ENCODE measurements around the gene RNF14.

The RNF14 gene

GRCh38 chr5:141934099-141934844 lies 34.6 kb upstream of the RNF14 start:
- no peaks in the 10 kb centered on the region for H3K4me1 ChIP-seq (ENCODE audit: insufficient read depth, low read length)
- H3K9me3 ChIP-seq (ENCODE audit: insufficient read depth, low read depth, low read length), result no peaks in the 10 kb centered on the region
- peaks cover 94% of the 10 kb centered on the region for H3K36me3 ChIP-seq (ENCODE audit: insufficient read depth, low read depth, low read length)
- no peaks in the 10 kb centered on the region for H3K27me3 ChIP-seq (ENCODE audit: insufficient read depth, low read length)
- no peak overlapping the region for H3K9ac ChIP-seq (ENCODE audit: low read depth, low read length)
- no peak overlapping the region for H3K27ac ChIP-seq (ENCODE audit: low read length)
- no peak overlapping the region for H3K4me3 ChIP-seq (ENCODE audit: low read length)

- no peaks in the 10 kb centered on the region for H3K27me3 ChIP-seq (ENCODE audit: insufficient read depth, low read length)
- no peaks in the 10 kb centered on the region for H3K9me3 ChIP-seq (ENCODE audit: insufficient read depth, low read depth, low read length)
- no peaks in the 10 kb centered on the region for H3K4me1 ChIP-seq (ENCODE audit: insufficient read depth, low read length)
- no peak overlapping the region for H3K4me3 ChIP-seq (ENCODE audit: low read length)
- no peak overlapping the region for H3K27ac ChIP-seq (ENCODE audit: low read length)
- H3K36me3 ChIP-seq (ENCODE audit: insufficient read depth, low read depth, low read length), result peaks cover 91% of the 10 kb centered on the region
- H3K9ac ChIP-seq (ENCODE audit: low read depth, low read length), result no peak overlapping the region
Observed at GRCh38 chr5:141935538-141935937, 33.4 kb upstream of the RNF14 start.

DNA sequence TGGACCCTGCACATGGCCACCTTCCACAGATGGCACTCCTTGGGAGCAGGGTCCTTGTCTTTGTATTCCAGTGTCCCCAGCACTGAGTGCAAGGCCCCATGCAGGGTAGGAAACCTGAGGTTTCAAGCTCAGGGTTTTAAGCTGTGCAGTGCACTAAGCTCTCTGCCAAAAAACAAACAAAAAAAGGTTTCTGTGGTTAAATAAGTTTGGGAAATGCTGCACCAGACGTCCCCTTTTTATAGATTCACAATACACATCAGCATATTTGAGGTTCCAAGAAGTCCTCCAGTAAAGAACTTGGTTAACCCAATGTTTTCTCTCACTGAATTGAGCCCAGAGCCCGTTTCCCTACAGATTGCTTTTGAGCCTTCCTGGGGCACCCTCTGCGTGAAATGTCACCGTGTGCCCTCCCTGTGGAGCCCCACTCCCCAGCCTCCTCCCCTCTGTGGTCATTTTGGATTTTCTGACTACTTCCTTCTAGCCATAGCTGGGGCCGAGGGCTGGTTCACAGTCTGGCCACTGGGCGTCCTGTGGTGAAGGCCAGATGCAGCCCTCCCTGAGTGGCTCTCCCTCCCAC lies 28.1 kb upstream of the RNF14 start:
- no peak overlapping the region for H3K27ac ChIP-seq (ENCODE audit: low read length)
- H3K4me1 ChIP-seq (ENCODE audit: insufficient read depth, low read length), result no peaks in the 10 kb centered on the region
- H3K9ac ChIP-seq (ENCODE audit: low read depth, low read length), result no peak overlapping the region
- H3K27me3 ChIP-seq (ENCODE audit: insufficient read depth, low read length), result no peaks in the 10 kb centered on the region
- no peak overlapping the region for H3K4me3 ChIP-seq (ENCODE audit: low read length)
- peaks cover 41% of the 10 kb centered on the region for H3K36me3 ChIP-seq (ENCODE audit: insufficient read depth, low read depth, low read length)
- no peaks in the 10 kb centered on the region for H3K9me3 ChIP-seq (ENCODE audit: insufficient read depth, low read depth, low read length)

GRCh38 chr5:141941307-141941706 lies 27.6 kb upstream of the RNF14 start:
- Histone ChIP-seq H3K27ac (ENCODE audit: low read length) (no peak overlapping the region), H3K9me3 (ENCODE audit: insufficient read depth, low read depth, low read length) (no peaks in the 10 kb centered on the region), H3K9ac (ENCODE audit: low read depth, low read length) (no peak overlapping the region), H3K4me1 (ENCODE audit: insufficient read depth, low read length) (no peaks in the 10 kb centered on the region), H3K4me3 (ENCODE audit: low read length) (no peak overlapping the region), H3K27me3 (ENCODE audit: insufficient read depth, low read length) (no peaks in the 10 kb centered on the region), H3K36me3 (ENCODE audit: insufficient read depth, low read depth, low read length) (peaks cover 36% of the 10 kb centered on the region)

- no peaks in the 10 kb centered on the region for H3K4me1 ChIP-seq (ENCODE audit: insufficient read depth, low read length)
- no peak overlapping the region for H3K4me3 ChIP-seq (ENCODE audit: low read length)
- H3K36me3 ChIP-seq (ENCODE audit: insufficient read depth, low read depth, low read length), result peaks cover 31% of the 10 kb centered on the region
- H3K9ac ChIP-seq (ENCODE audit: low read depth, low read length), result no peak overlapping the region
- H3K27ac ChIP-seq (ENCODE audit: low read length), result no peak overlapping the region
- no peaks in the 10 kb centered on the region for H3K27me3 ChIP-seq (ENCODE audit: insufficient read depth, low read length)
- H3K9me3 ChIP-seq (ENCODE audit: insufficient read depth, low read depth, low read length), result no peaks in the 10 kb centered on the region
Observed at GRCh38 chr5:141941779-141942178, 27.1 kb upstream of the RNF14 start.

GRCh38 chr5:141942185-141942857 lies 26.6 kb upstream of the RNF14 start:
- Histone ChIP-seq H3K27me3 (ENCODE audit: insufficient read depth, low read length) (no peaks in the 10 kb centered on the region), H3K36me3 (ENCODE audit: insufficient read depth, low read depth, low read length) (peaks cover 25% of the 10 kb centered on the region), H3K4me1 (ENCODE audit: insufficient read depth, low read length) (no peaks in the 10 kb centered on the region), H3K27ac (ENCODE audit: low read length) (no peak overlapping the region), H3K4me3 (ENCODE audit: low read length) (no peak overlapping the region), H3K9me3 (ENCODE audit: insufficient read depth, low read depth, low read length) (no peaks in the 10 kb centered on the region), H3K9ac (ENCODE audit: low read depth, low read length) (no peak overlapping the region)

DNA sequence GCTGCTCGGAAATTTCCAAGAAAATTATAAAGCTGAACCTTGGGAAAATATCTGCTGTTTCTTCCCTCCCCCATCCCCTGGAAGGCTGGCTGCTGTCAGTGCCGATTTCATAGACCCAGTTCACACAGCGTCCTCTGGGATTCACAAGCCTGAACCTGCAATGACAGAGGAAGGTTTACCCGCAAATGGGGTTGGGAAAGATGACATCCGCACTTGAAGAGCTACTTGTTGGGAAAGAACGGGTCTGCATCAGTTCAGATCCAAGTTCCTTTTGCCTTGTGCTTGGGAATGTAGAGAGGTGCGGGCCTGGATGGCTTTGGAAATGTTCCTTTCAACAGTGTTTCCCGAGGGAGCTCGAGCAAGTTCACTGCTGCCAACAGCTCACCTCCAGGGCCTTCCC lies 24.8 kb upstream of the RNF14 start:
- Histone ChIP-seq H3K27me3 (ENCODE audit: insufficient read depth, low read length) (no peaks in the 10 kb centered on the region), H3K27ac (ENCODE audit: low read length) (no peak overlapping the region), H3K4me1 (ENCODE audit: insufficient read depth, low read length) (no peaks in the 10 kb centered on the region), H3K9me3 (ENCODE audit: insufficient read depth, low read depth, low read length) (no peaks in the 10 kb centered on the region), H3K36me3 (ENCODE audit: insufficient read depth, low read depth, low read length) (peaks cover 12% of the 10 kb centered on the region; the same call in 1 of the 2 replicates), H3K9ac (ENCODE audit: low read depth, low read length) (no peak overlapping the region), H3K4me3 (ENCODE audit: low read length) (no peak overlapping the region)

DNA sequence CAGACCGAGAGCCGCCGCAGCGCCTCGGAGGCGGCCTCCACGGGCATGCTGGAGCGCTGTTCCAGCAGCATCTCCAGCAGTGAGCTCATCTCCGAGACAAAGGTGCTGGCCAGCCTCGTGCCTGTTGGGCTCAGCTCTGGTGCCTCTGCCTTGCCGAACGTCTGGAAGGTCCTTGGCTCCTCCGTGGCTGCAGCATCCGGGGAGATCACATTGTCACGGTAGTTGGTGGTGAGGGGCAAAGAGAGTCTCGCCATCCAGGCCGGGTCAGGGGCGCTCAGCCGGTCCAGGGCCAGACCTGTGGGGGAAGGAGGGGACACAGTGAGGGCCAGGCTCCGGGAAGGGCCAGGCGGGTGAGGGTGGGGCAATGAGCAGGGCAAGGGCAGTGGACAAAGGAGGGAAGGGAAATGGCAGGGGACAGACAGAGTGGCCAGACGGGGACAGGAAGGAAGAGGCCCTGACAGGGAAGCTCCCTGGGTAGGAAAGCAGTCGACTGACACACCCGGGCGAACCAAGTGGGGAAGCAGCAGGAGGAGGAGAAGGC lies 23.3 kb upstream of the RNF14 start:
- peak overlapping the region; percentile 39; the same call in 1 of the 2 replicates for H3K9ac ChIP-seq (ENCODE audit: low read depth, low read length)
- no peaks in the 10 kb centered on the region for H3K36me3 ChIP-seq (ENCODE audit: insufficient read depth, low read depth, low read length)
- H3K27ac ChIP-seq (ENCODE audit: low read length), result no peak overlapping the region
- H3K9me3 ChIP-seq (ENCODE audit: insufficient read depth, low read depth, low read length), result no peaks in the 10 kb centered on the region
- no peaks in the 10 kb centered on the region for H3K27me3 ChIP-seq (ENCODE audit: insufficient read depth, low read length)
- H3K4me3 ChIP-seq (ENCODE audit: low read length), result no peak overlapping the region
- H3K4me1 ChIP-seq (ENCODE audit: insufficient read depth, low read length), result no peaks in the 10 kb centered on the region

DNA sequence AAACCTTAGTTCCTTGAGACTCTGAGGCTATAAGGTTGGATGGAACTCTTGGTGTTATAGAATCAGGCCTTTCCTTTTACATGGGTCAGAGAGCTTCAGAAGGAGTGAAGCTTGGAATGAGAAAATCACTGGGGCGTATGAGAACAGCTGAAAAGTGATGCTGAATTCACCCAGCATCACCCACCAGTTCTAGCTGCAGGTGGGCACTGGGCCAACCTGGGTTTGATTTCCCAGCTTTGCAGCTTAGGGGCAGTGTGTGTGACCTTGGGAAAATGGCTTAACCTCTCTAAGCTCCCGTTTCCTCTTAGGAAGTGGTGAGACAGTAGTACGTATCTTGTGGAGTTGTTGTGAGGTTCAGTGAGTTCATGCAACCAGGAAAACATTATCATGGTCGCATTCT lies 21.6 kb upstream of the RNF14 start:
- Histone ChIP-seq H3K4me1 (ENCODE audit: insufficient read depth, low read length) (no peaks in the 10 kb centered on the region), H3K9ac (ENCODE audit: low read depth, low read length) (no peak overlapping the region), H3K36me3 (ENCODE audit: insufficient read depth, low read depth, low read length) (no peaks in the 10 kb centered on the region), H3K4me3 (ENCODE audit: low read length) (no peak overlapping the region), H3K27ac (ENCODE audit: low read length) (no peak overlapping the region), H3K27me3 (ENCODE audit: insufficient read depth, low read length) (no peaks in the 10 kb centered on the region), H3K9me3 (ENCODE audit: insufficient read depth, low read depth, low read length) (no peaks in the 10 kb centered on the region)

DNA sequence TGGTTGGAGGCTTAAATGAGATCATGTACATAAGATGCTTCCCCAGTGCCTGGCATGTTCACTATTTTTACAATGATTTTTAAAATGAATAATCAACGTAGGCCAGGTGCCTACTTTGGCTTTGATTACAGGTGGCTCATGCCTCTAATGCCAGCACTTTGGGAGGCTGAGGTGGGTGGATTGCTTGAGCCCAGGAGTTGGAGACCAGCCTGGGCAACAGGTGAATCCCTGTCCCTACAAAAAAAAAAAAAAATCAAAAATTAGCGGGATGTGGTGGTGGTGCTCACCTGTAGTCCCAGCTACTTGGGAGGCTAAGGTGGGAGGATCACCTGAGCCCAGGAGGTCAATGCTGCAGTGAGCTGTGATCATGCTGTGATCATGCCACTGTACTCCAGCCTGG lies 20.1 kb upstream of the RNF14 start:
- Histone ChIP-seq H3K9me3 (ENCODE audit: insufficient read depth, low read depth, low read length) (no peaks in the 10 kb centered on the region), H3K4me3 (ENCODE audit: low read length) (no peak overlapping the region), H3K9ac (ENCODE audit: low read depth, low read length) (no peak overlapping the region), H3K4me1 (ENCODE audit: insufficient read depth, low read length) (no peaks in the 10 kb centered on the region), H3K27ac (ENCODE audit: low read length) (no peak overlapping the region), H3K27me3 (ENCODE audit: insufficient read depth, low read length) (no peaks in the 10 kb centered on the region; the same call in 1 of the 2 replicates), H3K36me3 (ENCODE audit: insufficient read depth, low read depth, low read length) (no peaks in the 10 kb centered on the region)

DNA sequence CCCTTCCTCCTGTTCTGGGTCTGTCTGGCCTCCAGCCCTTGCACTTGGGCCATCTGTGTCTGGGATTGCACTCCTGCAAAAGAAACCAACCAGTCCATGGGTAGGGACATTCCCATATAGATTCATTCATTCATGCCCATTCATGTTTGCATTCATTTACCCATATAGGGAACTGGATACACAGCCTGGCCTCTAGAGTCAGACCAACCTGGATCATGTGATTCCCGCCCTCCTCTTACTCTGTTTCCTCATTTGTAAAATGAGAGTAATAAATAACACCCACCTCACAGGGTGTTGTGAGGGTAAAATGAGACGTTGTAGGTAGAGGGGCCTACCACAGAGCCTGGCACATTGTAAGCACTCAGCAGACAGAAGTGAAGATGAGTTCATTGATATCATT lies 19.4 kb upstream of the RNF14 start:
- no peaks in the 10 kb centered on the region for H3K4me1 ChIP-seq (ENCODE audit: insufficient read depth, low read length)
- no peaks in the 10 kb centered on the region for H3K9me3 ChIP-seq (ENCODE audit: insufficient read depth, low read depth, low read length)
- no peaks in the 10 kb centered on the region for H3K36me3 ChIP-seq (ENCODE audit: insufficient read depth, low read depth, low read length)
- H3K4me3 ChIP-seq (ENCODE audit: low read length), result no peak overlapping the region
- no peak overlapping the region for H3K9ac ChIP-seq (ENCODE audit: low read depth, low read length)
- H3K27ac ChIP-seq (ENCODE audit: low read length), result no peak overlapping the region
- no peaks in the 10 kb centered on the region; the same call in 1 of the 2 replicates for H3K27me3 ChIP-seq (ENCODE audit: insufficient read depth, low read length)

Data from iPS-20b (cell line).